Thymus (tissue), 11 donors: Measurements from ENCODE around the gene STK35. TPM values are rescaled to one million over a fixed set of nuclear protein-coding genes. Genes with fewer than 3 reads are reported as not detected.
A peak's percentile ranks its signal among the peaks of the same experiment; 100 is the strongest.

Experiments used
- DNase-seq, 9 donors: peaks; one replicate each; pipeline ENCODE4 v3.0.0-alpha.2; 2013; ENCODE audit warnings: low spot score in 9 of 9, low read depth in 6 of 9, missing footprints in 1 of 9
- H3K27ac ChIP-seq, 2 donors: one replicate each; pipeline ENCODE4 v1.5.1; 2013; ENCODE audit warnings: control low read depth in 1 of 2, low read depth in 1 of 2, low read length in 1 of 2, mild to moderate bottlenecking in 1 of 2, moderate library complexity in 1 of 2
- H3K27me3 ChIP-seq, 2 donors: one replicate each; pipeline ENCODE4 v1.5.1; 2013; ENCODE audit warnings: low read length in 1 of 2; ENCODE audit not compliant: control insufficient read depth in 2 of 2, insufficient read depth in 1 of 2
- H3K36me3 ChIP-seq, 2 donors: one replicate each; pipeline ENCODE4 v1.5.1; 2013; ENCODE audit warnings: low read length in 1 of 2, mild to moderate bottlenecking in 1 of 2, moderate library complexity in 1 of 2; ENCODE audit not compliant: control insufficient read depth in 2 of 2, insufficient read depth in 2 of 2
- H3K4me1 ChIP-seq, 2 donors: one replicate each; pipeline ENCODE4 v1.5.1; 2013; ENCODE audit warnings: low read length in 2 of 2; ENCODE audit not compliant: control insufficient read depth in 2 of 2, insufficient read depth in 2 of 2
- H3K4me3 ChIP-seq, 2 donors: one replicate each; pipeline ENCODE4 v1.5.1; 2013; ENCODE audit warnings: low read length in 2 of 2, control low read depth in 1 of 2, mild to moderate bottlenecking in 1 of 2
- H3K9me3 ChIP-seq, 2 donors: one replicate each; pipeline ENCODE4 v1.5.1; 2013; ENCODE audit warnings: low read length in 1 of 2, mild to moderate bottlenecking in 1 of 2; ENCODE audit not compliant: control insufficient read depth in 2 of 2, insufficient read depth in 1 of 2
- WGBS: extraction: QIAGEN DNeasy Blood & Tissue Kit; methylation state at CpG from one replicate; pipeline ENCODE4 v1.1.7; 2013; 5-methylcytosine and 5-hydroxymethylcytosine counted together
- polyA plus RNA-seq: library from polyadenylated mRNA; stranded (reverse); fragments of 200-250 nt; gene quantifications from one replicate; pipeline ENCODE4 v1.2.3, GENCODE V29; 2013
- total RNA-seq: library from RNA; stranded (reverse); fragments of 120-200 nt; gene quantifications from one replicate; pipeline ENCODE4 v1.2.4, GENCODE V29; 2013
- donor health status: healthy.

The STK35 gene
- total and polyA plus RNA-seq, 2 donors = 4.1 to 5.4 TPM

- Histone ChIP-seq H3K27me3 (no peaks in the 10 kb centered on the region), H3K27ac (peak overlapping the region; percentile 99 to 100), H3K36me3 (peaks cover 2 to 12% of the 10 kb centered on the region in 2 donors), H3K4me1 (peaks cover 23 to 27% of the 10 kb centered on the region in 2 donors), H3K4me3 (peak overlapping the region; percentile 79 to 87), H3K9me3 (no peaks in the 10 kb centered on the region)
- WGBS = under 1% methylated on average over 64 of the region's 64 CpGs
- DNase-seq = peak; percentile 75 to 95 (median 85)
Measured at GRCh38 chr20:2101865-2102584, 398 bp downstream of the STK35 start.

- Histone ChIP-seq H3K27me3 (no peaks in the 10 kb centered on the region), H3K9me3 (no peaks in the 10 kb centered on the region), H3K4me3 (peak overlapping the region; percentile 79 to 87), H3K27ac (peak overlapping the region; percentile 99 to 100), H3K36me3 (peaks cover 6 to 16% of the 10 kb centered on the region in 2 donors), H3K4me1 (peaks cover 23 to 27% of the 10 kb centered on the region in 2 donors)
- peak in 8 of 9 donors; percentile 27 to 96 (median 84) for DNase-seq
- under 1% methylated on average over 95 of the region's 95 CpGs for WGBS
Measured at GRCh38 chr20:2102585-2103460, 1.2 kb downstream of the STK35 start.

GRCh38 chr20:2103461-2104153 is 2.0 kb downstream of the STK35 start:
- Histone ChIP-seq H3K27me3 (no peaks in the 10 kb centered on the region), H3K9me3 (no peaks in the 10 kb centered on the region), H3K4me1 (peaks cover 23 to 27% of the 10 kb centered on the region in 2 donors), H3K27ac (peak overlapping the region; percentile 9 to 72), H3K36me3 (peaks cover 6 to 16% of the 10 kb centered on the region in 2 donors), H3K4me3 (peak overlapping the region; percentile 79 to 87)
- 5% methylated on average over 13 of the region's 13 CpGs for WGBS
- DNase-seq = peak in 5 of 9 donors; percentile 1 to 18 (median 13)

- 80% methylated on average over 8 of the region's 8 CpGs for WGBS
- Histone ChIP-seq H3K4me3 (peak overlapping the region; percentile 79 to 87), H3K27ac (no peak overlapping the region), H3K36me3 (peaks cover 6 to 21% of the 10 kb centered on the region in 2 donors), H3K9me3 (no peaks in the 10 kb centered on the region), H3K27me3 (no peaks in the 10 kb centered on the region), H3K4me1 (peaks cover 23 to 27% of the 10 kb centered on the region in 2 donors)
- no peak for DNase-seq
Measured at GRCh38 chr20:2104236-2104635, 2.6 kb downstream of the STK35 start.

- Histone ChIP-seq H3K27ac (no peak overlapping the region), H3K36me3 (peaks cover 17 to 24% of the 10 kb centered on the region in 2 donors), H3K4me3 (no peak overlapping the region), H3K27me3 (no peaks in the 10 kb centered on the region), H3K9me3 (no peaks in the 10 kb centered on the region), H3K4me1 (peaks cover 19 to 22% of the 10 kb centered on the region in 2 donors)
- 97% methylated on average over 3 of the region's 3 CpGs for WGBS
- DNase-seq = no peak
Measured at GRCh38 chr20:2108498-2108897, 6.9 kb downstream of the STK35 start.

GRCh38 chr20:2108987-2109386 is 7.4 kb downstream of the STK35 start:
- no peak for DNase-seq
- WGBS = 98% methylated on average over 4 of the region's 4 CpGs
- H3K9me3 ChIP-seq = no peaks in the 10 kb centered on the region
- H3K27ac ChIP-seq = no peak overlapping the region
- no peaks in the 10 kb centered on the region for H3K27me3 ChIP-seq
- peaks cover 17 to 25% of the 10 kb centered on the region in 2 donors for H3K36me3 ChIP-seq
- peaks cover 15 to 19% of the 10 kb centered on the region in 2 donors for H3K4me1 ChIP-seq
- no peak overlapping the region for H3K4me3 ChIP-seq

- Histone ChIP-seq H3K36me3 (peaks cover 17 to 30% of the 10 kb centered on the region in 2 donors), H3K27ac (no peak overlapping the region), H3K27me3 (no peaks in the 10 kb centered on the region), H3K4me3 (no peak overlapping the region), H3K4me1 (peaks cover 14 to 19% of the 10 kb centered on the region in 2 donors), H3K9me3 (no peaks in the 10 kb centered on the region)
- 97% methylated on average over 6 of the region's 6 CpGs for WGBS
- no peak for DNase-seq
Measured at GRCh38 chr20:2109425-2110210, 8.0 kb downstream of the STK35 start.

- no peak overlapping the region for H3K27ac ChIP-seq
- DNase-seq = no peak
- peaks cover 6 to 13% of the 10 kb centered on the region in 2 donors for H3K4me1 ChIP-seq
- H3K9me3 ChIP-seq = no peaks in the 10 kb centered on the region
- no peaks in the 10 kb centered on the region for H3K27me3 ChIP-seq
- H3K4me3 ChIP-seq = no peak overlapping the region
- 97% methylated on average over 4 of the region's 4 CpGs for WGBS
- peaks cover 33 to 39% of the 10 kb centered on the region in 2 donors for H3K36me3 ChIP-seq
Measured at GRCh38 chr20:2112910-2113309, 11.3 kb downstream of the STK35 start.
